Esophagus (tissue), 2 donors: ENCODE data around the gene TRIM15. TPM values are rescaled to one million over a fixed set of nuclear protein-coding genes. Genes with fewer than 3 reads are reported as not detected.
"Not testable (repeated sequence)": the region's sequence is repeated elsewhere in the genome, so short reads cannot be mapped to it uniquely, and the experiment has no call there.

ENCODE experiments used
- H3K27ac ChIP-seq, 2 donors: one replicate each; pipeline ENCODE4 v1.5.1; 2013; ENCODE audit warnings: low read depth in 2 of 2, mild to moderate bottlenecking in 2 of 2, inconsistent platforms in 1 of 2, low read length in 1 of 2, moderate library complexity in 1 of 2
- H3K27me3 ChIP-seq, 2 donors: one replicate each; pipeline ENCODE4 v1.6.1; 2013; ENCODE audit warnings: low read length in 2 of 2, control low read depth in 1 of 2, mild to moderate bottlenecking in 1 of 2; ENCODE audit not compliant: insufficient read depth in 2 of 2, control insufficient read depth in 1 of 2
- H3K36me3 ChIP-seq, 2 donors: one replicate each; pipeline ENCODE4 v1.6.1; 2013; ENCODE audit warnings: low read length in 1 of 2; ENCODE audit not compliant: control insufficient read depth in 2 of 2, insufficient read depth in 2 of 2
- H3K4me1 ChIP-seq, 2 donors: one replicate each; pipeline ENCODE4 v1.6.1; 2013; ENCODE audit warnings: low read length in 1 of 2; ENCODE audit not compliant: control insufficient read depth in 2 of 2, insufficient read depth in 2 of 2
- H3K4me3 ChIP-seq, 2 donors: one replicate each; pipeline ENCODE4 v1.5.1; 2013; ENCODE audit warnings: low read length in 2 of 2, mild to moderate bottlenecking in 2 of 2, low read depth in 1 of 2, moderate library complexity in 1 of 2
- H3K9me3 ChIP-seq, 2 donors: one replicate each; pipeline ENCODE4 v1.6.1; 2013; ENCODE audit warnings: mild to moderate bottlenecking in 2 of 2, low read depth in 1 of 2, low read length in 1 of 2, moderate library complexity in 1 of 2; ENCODE audit not compliant: control insufficient read depth in 2 of 2, insufficient read depth in 1 of 2
- WGBS, 2 donors: extraction: QIAGEN DNeasy Blood & Tissue Kit; methylation state at CpG; one replicate each; pipeline ENCODE4 v1.1.7; 2013; 5-methylcytosine and 5-hydroxymethylcytosine counted together
- polyA plus RNA-seq, 2 donors: library from polyadenylated mRNA; stranded (reverse); fragments of 200-250 nt; gene quantifications; one replicate each; pipeline ENCODE4 v1.2.3, GENCODE V29; 2013
- donor health status: healthy with polysubstance abuse.
- donor health status: Bipolar disorder and iron deficiency.

The TRIM15 gene
- polyA plus RNA-seq, 2 donors: not detected

GRCh38 chr6:30160785-30161531 lies 2.4 kb upstream of the TRIM15 start, which contains the start of gene TRIM10:
TSS of gene TRIM10 (minus strand) at chr6:30161211. CDS start at chr6:30160858, 353 bp downstream.
- no peak within 1 kb of the TSS for H3K4me3 ChIP-seq
- no peaks in the 10 kb centered on the region for H3K36me3 ChIP-seq
- 72 to 79% methylated on average over 4 of the region's 4 CpGs for WGBS, 2 donors
- no peak within 1 kb of the TSS for H3K27ac ChIP-seq
- H3K4me1 ChIP-seq: no peaks in the 10 kb centered on the region
- no peaks in the 10 kb centered on the region for H3K9me3 ChIP-seq
- H3K27me3 ChIP-seq: no peaks in the 10 kb centered on the region

- no peak overlapping the region for H3K27ac ChIP-seq
- WGBS, 2 donors: 68 to 79% methylated on average over 12 of the region's 12 CpGs
- no peak overlapping the region for H3K4me3 ChIP-seq
- no peaks in the 10 kb centered on the region for H3K9me3 ChIP-seq
- H3K27me3 ChIP-seq: no peaks in the 10 kb centered on the region
- H3K36me3 ChIP-seq: no peaks in the 10 kb centered on the region
- no peaks in the 10 kb centered on the region for H3K4me1 ChIP-seq
Measured at GRCh38 chr6:30162265-30163089, 869 bp upstream of the TRIM15 start.

GRCh38 chr6:30163918-30164654 lies 740 bp downstream of the TRIM15 start:
- no peaks in the 10 kb centered on the region for H3K27me3 ChIP-seq
- no peak overlapping the region for H3K4me3 ChIP-seq
- 78 to 87% methylated on average over 16 of the region's 16 CpGs for WGBS, 2 donors
- no peaks in the 10 kb centered on the region for H3K36me3 ChIP-seq
- H3K27ac ChIP-seq: no peak overlapping the region
- no peaks in the 10 kb centered on the region for H3K9me3 ChIP-seq
- H3K4me1 ChIP-seq: no peaks in the 10 kb centered on the region

- Histone ChIP-seq H3K36me3 (no peaks in the 10 kb centered on the region), H3K4me3 (no peak overlapping the region), H3K27ac (no peak overlapping the region), H3K4me1 (no peaks in the 10 kb centered on the region), H3K9me3 (no peaks in the 10 kb centered on the region), H3K27me3 (no peaks in the 10 kb centered on the region)
- 70 to 85% methylated on average over 4 of the region's 4 CpGs for WGBS, 2 donors
Measured at GRCh38 chr6:30164714-30165113, 1.4 kb downstream of the TRIM15 start.

- WGBS, 2 donors: 95 to 98% methylated on average over 1 of the region's 1 CpG
Measured at GRCh38 chr6:30165238-30165637, 1.9 kb downstream of the TRIM15 start.

GRCh38 chr6:30167101-30167500 lies 3.8 kb downstream of the TRIM15 start:
- Histone ChIP-seq H3K36me3 (no peaks in the 10 kb centered on the region), H3K4me1 (peaks cover 1 to 2% of the 10 kb centered on the region in 2 donors), H3K27me3 (peaks cover 0 to 7% of the 10 kb centered on the region in 2 donors), H3K9me3 (no peaks in the 10 kb centered on the region), H3K4me3 (no peak overlapping the region), H3K27ac (no peak overlapping the region)
- WGBS, 2 donors: 67% methylated on average over 6 of the region's 6 CpGs

More at GRCh38 chr6:30165238-30165637, 1.9 kb downstream of the TRIM15 start:
- H3K27ac ChIP-seq, H3K4me1 ChIP-seq, H3K27me3 ChIP-seq, H3K9me3 ChIP-seq, H3K36me3 ChIP-seq, H3K4me3 ChIP-seq: not testable (repeated sequence)

GRCh38 chr6:30168741-30169140 lies 5.4 kb downstream of the TRIM15 start:
- peaks cover 2 to 5% of the 10 kb centered on the region in 2 donors for H3K4me1 ChIP-seq
- no peak overlapping the region for H3K4me3 ChIP-seq
- H3K36me3 ChIP-seq: no peaks in the 10 kb centered on the region
- peaks cover 0 to 15% of the 10 kb centered on the region in 2 donors for H3K27me3 ChIP-seq
- 63 to 76% methylated on average over 1 of the region's 1 CpG for WGBS, 2 donors
- no peaks in the 10 kb centered on the region for H3K9me3 ChIP-seq
- H3K27ac ChIP-seq: no peak overlapping the region

GRCh38 chr6:30169658-30170614 lies 6.6 kb downstream of the TRIM15 start:
- WGBS, 2 donors: 23 to 27% methylated on average over 7 of the region's 7 CpGs
- Histone ChIP-seq H3K4me1 (peaks cover 2 to 5% of the 10 kb centered on the region in 2 donors), H3K27me3 (peaks cover 0 to 15% of the 10 kb centered on the region in 2 donors), H3K4me3 (no peak overlapping the region), H3K36me3 (no peaks in the 10 kb centered on the region), H3K9me3 (no peaks in the 10 kb centered on the region), H3K27ac (no peak overlapping the region)
